Measurements from ENCODE around the gene ECT2. TPM values are rescaled to one million over a fixed set of nuclear protein-coding genes. Genes with fewer than 3 reads are reported as not detected.
"Not testable (repeated sequence)": the region's sequence is repeated elsewhere in the genome, so short reads cannot be mapped to it uniquely, and the experiment has no call there.

Gene ECT2, protein sequence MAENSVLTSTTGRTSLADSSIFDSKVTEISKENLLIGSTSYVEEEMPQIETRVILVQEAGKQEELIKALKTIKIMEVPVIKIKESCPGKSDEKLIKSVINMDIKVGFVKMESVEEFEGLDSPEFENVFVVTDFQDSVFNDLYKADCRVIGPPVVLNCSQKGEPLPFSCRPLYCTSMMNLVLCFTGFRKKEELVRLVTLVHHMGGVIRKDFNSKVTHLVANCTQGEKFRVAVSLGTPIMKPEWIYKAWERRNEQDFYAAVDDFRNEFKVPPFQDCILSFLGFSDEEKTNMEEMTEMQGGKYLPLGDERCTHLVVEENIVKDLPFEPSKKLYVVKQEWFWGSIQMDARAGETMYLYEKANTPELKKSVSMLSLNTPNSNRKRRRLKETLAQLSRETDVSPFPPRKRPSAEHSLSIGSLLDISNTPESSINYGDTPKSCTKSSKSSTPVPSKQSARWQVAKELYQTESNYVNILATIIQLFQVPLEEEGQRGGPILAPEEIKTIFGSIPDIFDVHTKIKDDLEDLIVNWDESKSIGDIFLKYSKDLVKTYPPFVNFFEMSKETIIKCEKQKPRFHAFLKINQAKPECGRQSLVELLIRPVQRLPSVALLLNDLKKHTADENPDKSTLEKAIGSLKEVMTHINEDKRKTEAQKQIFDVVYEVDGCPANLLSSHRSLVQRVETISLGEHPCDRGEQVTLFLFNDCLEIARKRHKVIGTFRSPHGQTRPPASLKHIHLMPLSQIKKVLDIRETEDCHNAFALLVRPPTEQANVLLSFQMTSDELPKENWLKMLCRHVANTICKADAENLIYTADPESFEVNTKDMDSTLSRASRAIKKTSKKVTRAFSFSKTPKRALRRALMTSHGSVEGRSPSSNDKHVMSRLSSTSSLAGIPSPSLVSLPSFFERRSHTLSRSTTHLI
- total RNA-seq (2014; rRNA removed; shearing (Covaris generic)): 125 and 144 TPM in 2 replicates

DNA sequence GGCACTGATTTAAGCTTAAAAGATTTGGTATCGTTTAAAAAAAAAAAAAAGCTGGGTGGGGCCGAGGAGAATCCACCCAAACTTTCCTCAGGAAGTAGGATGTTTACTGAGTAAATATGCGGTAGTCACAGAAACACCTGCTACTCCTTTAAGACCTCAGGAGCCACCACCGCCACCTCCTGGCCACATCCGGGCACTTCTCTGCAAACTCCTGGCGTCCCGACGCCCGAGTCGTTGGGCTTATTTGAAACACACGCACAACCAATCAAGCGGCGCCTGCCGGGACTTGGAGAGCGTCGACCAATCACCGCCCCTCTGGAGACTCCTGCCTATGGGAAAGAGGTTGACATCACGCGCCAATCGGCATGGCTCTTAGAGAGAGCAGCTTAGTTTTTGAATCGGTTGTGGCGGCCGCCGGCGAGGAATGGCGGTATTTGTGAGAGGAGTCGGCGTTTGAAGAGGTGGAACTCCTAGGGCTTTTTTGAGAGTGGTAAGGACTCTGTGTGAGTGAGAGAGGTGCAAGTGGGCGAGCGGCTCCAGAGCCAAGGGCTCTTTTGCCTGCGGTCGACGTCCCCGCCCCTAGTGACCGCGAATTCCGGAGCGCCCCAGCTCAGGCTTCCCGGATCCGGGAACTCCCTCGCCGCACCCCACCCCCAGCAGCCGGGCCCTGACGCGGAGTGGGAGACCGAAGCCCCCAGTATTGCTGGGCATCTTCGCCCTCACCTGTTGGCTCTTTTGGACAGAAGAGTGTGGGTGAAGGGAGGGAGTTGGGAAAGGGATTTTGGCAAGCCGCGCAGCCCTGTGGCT, at the start of gene ECT2:
TSS of gene ECT2 (plus strand) at position 359 of the 807 bp plus-strand sequence. CDS start 3,805 bp downstream, outside the sequence.
- DNase-seq (ENCODE audit: low spot score): peak; percentile 99

DNA sequence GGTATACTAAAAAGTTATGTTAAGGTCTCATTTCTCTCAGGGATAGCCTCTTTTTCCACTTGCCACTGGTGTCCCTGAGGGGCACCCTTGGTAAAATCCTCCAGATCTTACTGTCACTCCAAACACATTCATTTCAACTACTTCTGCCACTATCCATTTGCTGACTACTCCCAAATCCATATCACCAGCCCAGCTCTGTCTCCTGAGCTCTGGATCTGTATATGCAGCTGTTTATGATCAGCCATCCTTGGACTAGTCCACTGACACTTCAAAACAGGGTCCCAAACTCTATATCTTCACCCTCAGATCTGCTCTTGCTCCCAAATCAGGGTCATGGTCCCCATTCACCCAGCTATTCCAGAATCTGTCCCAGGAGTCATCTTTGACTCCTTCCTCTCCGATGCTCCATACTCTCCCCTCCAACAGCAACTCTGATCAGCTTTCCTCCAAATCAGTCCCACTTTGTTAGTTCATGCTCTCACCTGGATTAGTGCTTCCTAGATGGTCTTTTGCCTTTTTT, 49.5 kb upstream of the ECT2 start:
- no peak for DNase-seq (ENCODE audit: low spot score)

DNA sequence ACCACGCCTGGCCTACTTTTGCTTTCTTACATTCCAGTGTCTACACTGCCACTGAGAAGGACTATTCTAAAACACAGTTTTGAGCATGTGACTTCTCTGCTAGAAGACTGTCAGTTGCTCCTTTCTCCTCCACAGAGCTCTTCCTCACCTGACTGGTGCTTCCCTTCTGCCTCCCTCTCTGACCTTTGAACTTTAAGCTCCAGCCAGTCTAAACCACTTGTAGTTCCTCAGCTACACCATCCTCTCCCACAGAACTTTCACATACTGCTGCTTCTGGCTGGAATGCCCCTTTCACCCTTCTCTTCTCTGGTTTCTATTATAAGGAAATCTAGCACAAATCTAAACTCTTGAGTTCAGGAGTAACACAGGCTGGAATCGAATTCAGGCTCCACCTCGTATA, 48.8 kb upstream of the ECT2 start:
- DNase-seq (ENCODE audit: low spot score): no peak

DNA sequence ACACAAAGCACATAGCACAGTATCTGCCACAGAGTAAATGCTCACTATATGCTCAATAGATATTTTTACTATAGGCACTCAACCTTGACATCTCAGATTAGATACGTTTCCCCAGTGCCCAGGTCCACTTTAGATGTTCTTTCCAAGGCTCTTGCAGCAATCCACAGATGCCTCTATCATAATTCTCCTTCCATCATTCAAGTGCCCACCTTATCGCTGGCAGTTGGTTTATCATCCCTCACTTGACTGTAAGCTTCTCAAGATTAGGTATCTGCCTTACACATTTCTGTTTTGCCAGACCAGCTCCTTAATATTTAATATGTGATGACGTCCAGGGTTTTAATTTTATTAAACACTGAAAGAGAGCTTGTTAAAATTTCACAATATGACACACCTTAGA, 48.3 kb upstream of the ECT2 start:
- no peak for DNase-seq (ENCODE audit: low spot score)

DNA sequence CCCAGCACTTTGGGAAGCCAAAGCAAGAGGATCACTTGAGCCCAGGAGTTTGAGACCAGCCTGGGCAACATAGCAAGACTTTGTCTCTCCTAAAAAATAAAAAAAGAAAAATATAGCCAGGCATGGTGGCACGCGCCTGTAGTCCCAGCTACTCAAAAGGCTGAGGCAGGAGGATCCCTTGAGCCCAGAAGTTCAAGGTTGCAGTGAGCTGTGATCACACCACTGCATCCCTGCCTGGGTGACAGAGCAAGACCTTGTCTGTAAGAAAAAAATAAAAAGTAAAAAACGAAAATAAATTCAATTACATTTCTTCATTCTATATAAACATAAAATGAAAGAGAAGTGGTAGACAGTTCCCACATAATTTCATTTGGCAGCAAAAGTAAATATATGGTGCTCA, 47.8 kb upstream of the ECT2 start:
- not testable (repeated sequence) for DNase-seq (ENCODE audit: low spot score)

DNA sequence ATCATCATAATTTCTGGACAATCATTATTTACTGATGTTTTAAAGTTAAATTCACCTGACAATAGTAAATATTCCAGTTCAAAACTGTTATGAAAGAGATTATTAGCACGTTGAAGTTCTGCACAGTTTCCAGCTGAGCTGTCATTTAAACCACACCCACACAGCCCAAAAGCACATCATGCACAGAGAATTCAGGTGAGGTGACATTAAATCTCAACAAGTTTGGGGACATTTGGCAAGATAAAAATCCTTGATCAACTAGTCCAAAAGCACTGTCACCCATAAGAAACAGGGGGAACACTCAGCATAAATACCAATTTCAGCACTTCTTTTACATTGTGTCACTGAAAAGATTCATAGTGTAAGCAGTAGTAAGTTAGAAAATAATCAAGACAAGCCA, 46.5 kb upstream of the ECT2 start:
- no peak for DNase-seq (ENCODE audit: low spot score)

DNA sequence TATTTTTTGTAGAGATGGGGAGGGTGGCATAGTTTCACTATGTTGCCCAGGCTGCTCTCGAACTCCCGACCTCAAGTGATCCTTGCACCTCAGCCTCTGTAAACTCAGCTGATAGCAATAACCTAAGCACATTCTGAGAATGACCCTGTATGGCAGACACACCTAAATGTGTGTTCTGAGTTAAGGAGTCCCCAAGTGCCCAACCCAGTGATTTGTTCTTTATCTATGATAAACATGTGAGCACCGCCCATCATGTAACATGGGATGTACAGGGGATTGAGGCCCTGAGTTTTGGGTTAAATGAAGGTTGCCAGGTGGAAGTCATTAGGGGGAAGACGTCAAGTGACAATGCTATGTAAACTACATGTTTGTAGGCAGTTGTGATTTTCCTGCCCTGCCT, 45.4 kb upstream of the ECT2 start:
- no peak for DNase-seq (ENCODE audit: low spot score)

DNA sequence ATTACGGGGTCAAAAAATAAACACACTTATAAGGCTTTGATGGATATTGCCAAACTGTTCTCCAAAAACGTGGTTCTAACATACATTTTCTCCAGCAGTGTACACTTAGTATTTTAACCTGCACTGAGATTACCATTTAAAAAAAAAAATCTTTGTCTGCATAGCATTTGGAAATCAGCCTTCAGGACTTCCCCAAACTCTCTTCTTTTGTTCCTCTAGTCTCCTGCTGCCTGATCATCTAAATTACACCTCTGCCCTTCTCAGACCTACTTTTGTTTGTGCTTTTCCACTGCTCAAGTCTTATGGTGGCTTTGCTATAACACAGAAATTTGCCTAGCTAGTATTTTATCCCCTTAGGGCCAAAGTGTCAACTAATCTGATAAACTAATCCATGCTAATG, 43.5 kb upstream of the ECT2 start:
- no peak for DNase-seq (ENCODE audit: low spot score)

DNA sequence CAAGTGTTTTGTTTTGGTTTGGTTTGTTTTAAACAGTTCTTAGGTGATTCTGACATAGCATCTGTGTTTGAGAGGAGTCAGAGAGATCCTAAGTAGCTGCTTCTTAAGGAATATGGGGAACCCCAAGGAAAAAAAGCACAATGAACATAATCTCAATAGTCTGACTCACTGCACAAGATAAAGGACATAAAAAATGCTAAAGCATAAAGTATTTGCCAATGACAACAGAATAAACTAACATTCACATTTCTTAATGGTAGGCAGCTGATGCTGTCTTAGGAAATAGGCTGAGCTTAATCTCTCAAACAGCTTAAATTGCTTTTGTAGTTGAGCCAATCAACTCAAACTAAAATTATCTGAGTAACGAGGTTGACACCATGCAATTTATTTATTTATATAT, 42.6 kb upstream of the ECT2 start:
- peak; percentile 14 for DNase-seq (ENCODE audit: low spot score)

DNA sequence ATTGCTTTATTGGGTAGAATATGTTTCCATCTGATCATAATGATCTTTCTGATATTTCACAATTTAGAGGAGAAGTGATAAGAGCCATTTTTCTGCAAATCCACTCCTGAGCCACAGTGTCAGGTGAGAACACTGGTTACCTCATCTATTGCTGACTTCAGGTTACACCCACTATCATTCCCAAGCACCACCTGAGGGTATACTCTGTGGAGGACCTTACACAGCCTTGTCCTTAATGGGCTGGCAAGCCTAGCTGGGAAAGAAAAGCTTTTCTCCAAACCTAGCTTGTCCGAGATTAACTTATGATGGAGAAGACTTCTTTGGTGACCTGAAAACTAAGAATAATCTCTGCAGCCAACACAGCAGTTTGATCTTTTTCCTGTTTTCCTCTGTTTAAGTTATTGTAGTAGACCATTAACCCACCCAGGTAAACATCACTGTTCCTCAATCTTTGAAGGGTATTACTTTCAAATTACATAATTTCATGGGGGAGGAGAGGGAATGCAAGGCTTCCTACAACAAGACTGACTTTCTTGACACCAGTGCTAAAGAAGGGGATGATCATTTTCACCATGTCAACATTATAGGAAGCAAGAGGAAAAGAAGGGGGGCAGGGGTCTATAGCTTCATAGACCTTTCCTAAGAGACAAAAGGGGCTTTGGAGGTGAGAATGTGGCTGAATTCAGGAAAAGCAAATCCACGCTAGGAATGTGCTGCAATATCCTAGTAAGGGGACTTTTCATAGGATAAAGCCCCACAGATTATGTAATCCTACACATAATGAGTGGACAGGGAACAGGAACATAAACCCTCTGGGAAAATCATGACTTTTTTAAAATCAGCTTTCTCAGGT, 41.4 kb upstream of the ECT2 start:
- no peak for DNase-seq (ENCODE audit: low spot score)

DNA sequence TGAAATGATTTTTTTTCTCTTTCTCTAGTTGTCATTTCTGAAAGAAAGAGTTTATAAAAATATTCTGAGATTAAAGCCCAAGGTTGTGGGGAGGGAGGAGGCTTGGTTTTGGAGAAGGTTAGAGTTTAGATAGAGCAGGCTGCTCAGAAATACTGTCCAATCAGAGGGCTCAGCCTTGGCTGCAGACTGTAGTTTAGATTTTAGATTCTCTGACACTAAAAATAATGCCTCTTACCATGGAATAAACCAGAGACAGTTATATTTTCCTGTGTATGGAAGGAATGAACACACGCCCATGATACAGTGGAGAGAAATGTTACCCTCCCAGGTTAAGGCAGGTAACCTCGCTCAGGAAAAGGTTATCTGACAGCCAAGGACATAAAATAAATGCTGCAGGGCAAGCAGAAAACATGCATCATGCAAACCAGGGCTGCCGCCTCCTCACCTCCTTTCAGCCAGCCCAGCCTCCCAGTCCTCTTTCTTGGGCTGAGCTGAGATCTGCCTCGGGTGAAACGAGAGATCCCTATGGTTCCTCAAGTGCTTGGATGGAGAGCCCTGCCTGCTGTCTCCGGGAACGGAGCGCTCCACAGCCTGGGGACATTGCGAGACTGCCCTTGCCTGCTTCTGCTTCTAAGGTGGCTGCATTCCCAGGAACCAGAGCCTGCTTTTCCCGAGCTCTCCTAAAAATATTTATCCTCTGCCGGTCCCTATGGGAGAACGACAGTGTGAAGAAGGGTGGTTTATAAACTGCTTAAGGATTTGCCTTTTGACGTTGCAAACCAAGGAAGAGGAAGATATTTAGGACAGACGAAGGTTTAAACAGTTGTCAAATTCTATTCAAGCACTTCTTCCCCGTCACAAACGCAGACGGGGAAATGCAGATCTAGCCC, 40.5 kb upstream of the ECT2 start:
- peak; percentile 21 for DNase-seq (ENCODE audit: low spot score)

DNA sequence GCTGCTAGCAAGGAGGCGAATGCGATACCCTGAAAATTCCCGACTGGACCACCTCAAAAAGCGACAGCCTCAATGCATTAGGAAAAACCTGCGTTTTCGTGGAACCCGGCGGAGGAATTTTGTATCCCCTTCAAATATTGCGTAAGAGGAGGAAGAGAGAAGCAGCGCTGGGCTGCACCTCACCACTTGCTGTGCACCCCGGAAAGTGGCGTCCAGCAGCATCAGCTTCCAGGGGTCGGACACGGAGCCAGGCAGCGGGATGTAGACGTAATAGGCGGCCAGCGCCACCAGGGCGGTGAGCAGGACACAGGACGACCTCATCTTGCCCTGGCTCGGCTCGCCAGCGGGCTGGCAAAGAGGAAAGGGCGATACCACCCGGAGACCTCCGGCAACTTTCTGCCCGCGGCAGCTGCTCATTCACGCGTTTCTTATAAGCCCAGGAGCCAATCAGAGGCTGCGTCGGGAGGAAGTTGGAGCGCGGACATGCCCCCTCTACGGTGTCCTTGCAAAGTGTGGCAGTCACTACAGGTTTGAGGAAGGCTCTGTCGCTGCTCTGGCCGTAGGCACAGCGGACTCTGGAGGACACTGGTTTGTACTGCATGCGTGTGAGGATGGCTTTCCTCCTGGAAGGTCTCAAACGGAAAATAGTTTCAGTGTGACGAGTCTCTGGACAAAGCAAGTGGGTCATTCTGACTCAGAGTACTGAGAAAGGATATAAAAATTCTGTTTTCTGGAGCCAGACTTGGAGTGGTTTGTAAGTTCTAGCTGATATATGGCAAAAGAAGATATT, 39.7 kb upstream of the ECT2 start, which contains the start of gene NCEH1:
TSS of gene NCEH1 (minus strand) at position 404 of the 790 bp plus-strand sequence. CDS start at position 321, 83 bp downstream.
- DNase-seq (ENCODE audit: low spot score): peak; percentile 99

DNA sequence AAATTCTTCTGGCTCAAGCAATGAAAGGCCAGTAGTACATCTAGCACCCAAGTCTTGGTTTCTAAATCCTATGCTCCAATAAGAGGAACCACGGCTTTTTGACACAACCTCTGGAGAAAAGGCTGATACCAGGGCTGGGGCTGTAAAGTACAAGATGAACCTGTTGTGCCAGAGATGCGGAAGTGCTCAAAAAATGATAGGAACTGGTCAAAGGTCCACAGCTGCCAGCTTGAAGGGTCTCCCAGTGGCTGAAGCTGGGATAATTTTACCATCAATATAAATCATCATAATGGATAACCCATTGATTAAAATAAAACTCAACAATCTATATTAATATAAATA, 39.1 kb upstream of the ECT2 start:
- no peak for DNase-seq (ENCODE audit: low spot score)

DNA sequence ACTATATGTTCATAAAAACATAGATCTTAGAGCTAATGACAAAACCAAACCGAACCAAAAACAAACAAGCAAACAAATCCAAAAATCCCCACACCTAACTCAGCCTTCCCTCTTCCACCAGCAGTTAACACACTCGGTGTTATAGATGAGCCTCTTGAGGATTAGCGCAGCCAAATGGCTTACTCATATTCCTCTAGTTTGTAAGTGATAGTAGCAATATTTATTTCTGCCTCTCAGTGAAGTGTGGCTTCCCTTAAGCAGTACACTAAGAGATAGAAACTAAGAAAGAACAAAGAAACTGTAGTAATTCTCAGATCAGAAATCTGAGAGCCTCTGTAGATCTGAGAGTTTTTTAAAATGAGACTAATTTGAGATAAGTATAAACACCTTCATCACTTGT, 37.2 kb upstream of the ECT2 start:
- DNase-seq (ENCODE audit: low spot score): no peak

DNA sequence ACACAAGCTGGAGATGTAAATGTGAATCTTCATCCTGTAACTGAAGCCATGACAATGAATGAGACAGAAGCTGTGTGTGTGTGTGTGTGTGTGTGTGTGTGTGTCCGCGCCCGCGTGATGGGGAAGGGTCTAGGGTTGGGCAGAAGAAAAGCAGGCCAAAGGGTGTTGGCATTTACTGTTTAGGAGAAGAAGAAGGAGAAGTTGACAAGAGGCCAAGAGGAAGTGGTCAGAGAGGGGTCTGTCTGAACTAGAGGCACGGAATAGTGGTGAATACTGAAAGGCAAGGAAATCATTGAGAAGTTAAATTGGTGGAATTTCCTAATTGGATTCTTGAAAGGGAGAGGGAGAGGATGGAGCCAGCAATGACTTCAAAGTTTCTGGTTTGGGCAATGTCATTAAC, 34.0 kb upstream of the ECT2 start:
- no peak for DNase-seq (ENCODE audit: low spot score)

DNA sequence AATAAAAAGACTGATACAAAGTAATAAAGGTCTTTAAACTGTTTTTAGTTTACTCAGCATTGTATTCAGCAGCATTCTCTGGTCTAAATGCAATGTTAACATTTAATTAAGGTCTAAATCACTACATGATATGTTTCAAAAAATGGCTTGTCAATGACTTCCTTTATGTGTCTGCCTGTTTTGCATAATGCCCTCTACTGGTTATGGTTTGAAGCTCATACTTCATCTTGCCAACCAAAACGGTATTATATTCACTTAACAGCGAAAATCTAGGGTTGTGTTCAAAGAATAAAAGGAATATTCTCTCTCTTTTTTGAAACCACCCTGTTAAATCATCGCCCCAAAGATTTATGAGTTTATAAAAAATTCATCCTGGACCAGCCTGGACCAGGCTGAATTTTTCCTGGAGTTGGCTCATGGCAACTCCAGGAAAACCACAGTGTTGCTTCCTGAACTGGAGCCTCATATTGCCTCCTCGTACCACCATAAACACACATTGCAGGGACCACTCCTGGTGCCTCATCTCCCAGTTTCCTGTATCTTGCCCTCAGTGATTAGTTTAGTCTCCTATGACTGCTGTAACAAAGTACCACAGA, 32.9 kb upstream of the ECT2 start:
- DNase-seq (ENCODE audit: low spot score): peak; percentile 18

DNA sequence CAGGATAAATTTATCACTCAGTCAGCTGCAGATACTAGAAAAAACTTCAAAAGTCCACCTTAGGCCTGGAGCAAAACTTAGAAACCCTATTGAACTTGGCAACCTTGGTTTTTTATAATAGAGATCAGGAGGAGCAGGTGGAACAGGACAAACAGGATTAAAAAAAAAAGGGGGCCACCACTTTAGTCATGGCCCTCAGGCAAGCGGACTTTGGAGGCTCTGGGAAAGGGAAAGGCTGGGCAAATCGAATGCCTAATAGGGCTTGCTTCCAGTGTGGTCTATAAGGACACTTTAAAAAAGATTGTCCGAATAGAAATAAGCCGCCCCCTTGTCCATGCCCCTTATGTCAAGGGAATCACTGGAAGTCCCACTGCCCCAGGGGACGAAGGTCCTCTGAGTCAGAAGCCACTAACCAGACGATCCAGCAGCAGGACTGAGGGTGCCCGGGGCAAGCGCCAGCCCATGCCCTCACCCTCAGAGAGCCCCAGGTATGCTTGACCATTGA, 27.9 kb upstream of the ECT2 start:
- DNase-seq (ENCODE audit: low spot score): not testable (repeated sequence)

DNA sequence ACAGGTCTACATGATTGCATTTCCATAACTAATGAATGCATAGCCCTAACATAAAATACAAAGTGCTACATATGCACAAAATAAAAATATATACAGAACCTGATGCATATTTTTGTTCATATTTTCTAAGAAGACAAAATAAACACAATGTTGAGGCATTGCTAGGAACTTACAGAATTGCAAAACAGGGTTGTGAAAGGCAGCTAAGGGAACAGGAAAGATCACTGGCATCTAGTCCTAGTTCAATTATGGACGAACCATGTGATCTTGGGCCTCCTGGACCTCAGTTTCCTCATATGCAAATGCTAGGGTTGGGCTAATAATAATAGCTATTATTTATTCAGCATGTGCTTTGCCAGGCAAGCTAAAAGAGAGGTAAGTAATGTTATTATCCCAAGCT, 24.1 kb upstream of the ECT2 start:
- DNase-seq (ENCODE audit: low spot score): no peak

Measured in A172 (cell line).